SHP77 (cell line): ENCODE data around the gene B3GAT2.
A peak's percentile ranks its signal among the peaks of the same experiment; 100 is the strongest.

ENCODE experiments used
- DNase-seq, 2 experiments: peaks; one replicate each; lab custom pipeline; 2025; lab: John Stamatoyannopoulos, UW

Gene B3GAT2

DNA sequence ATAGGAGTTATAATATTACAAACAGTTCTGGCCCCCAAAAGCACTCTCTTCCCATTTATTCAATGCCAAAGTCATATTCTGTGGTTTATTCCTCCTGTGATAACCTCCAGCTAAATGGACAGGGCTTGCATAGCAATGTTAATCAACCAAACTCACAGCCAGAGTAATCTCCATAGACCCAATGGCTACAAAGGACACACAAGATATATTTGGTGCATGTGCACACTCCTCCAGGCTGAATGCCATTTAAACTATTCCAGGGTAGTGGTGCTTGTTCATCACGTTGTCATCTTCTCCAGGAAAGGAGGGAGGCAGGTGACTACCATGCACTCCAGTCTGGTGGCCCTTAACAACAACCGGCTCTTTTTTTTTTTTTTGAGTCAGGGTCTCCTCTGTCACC, 56.8 kb downstream of the B3GAT2 start:
- no peak for DNase-seq

DNA sequence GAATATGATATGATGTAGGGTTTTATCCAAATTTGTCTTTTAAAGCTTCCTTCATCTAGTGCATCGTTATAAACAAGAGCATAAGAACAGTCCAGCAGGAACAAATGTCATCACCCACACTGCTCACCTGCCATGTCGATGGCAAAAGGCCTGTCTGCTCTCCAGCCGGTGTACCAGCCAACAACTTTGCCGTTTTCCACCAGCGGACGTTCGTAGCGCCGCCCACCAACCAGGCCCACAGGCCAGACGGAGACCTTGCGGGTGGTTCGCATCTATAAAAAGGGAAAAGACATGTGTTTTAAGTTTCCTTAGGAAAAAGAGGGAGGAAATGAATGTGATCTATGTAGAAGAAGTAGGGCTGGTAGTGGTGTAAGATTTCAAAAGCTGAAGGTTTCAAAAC, 62.9 kb downstream of the B3GAT2 start:
- DNase-seq, result no peak

GRCh38 chr6:70889270-70889669, 67.6 kb downstream of the B3GAT2 start:
- DNase-seq, result no peak

GRCh38 chr6:70886661-70887060, 70.2 kb downstream of the B3GAT2 start:
- no peak for DNase-seq

- DNase-seq, result no peak
Measured at GRCh38 chr6:70886071-70886470, 70.8 kb downstream of the B3GAT2 start.

- peak; percentile 44 to 52 for DNase-seq
Measured at GRCh38 chr6:70884074-70884983, 72.5 kb downstream of the B3GAT2 start.

GRCh38 chr6:70879496-70879895, 77.4 kb downstream of the B3GAT2 start:
- no peak for DNase-seq

DNA sequence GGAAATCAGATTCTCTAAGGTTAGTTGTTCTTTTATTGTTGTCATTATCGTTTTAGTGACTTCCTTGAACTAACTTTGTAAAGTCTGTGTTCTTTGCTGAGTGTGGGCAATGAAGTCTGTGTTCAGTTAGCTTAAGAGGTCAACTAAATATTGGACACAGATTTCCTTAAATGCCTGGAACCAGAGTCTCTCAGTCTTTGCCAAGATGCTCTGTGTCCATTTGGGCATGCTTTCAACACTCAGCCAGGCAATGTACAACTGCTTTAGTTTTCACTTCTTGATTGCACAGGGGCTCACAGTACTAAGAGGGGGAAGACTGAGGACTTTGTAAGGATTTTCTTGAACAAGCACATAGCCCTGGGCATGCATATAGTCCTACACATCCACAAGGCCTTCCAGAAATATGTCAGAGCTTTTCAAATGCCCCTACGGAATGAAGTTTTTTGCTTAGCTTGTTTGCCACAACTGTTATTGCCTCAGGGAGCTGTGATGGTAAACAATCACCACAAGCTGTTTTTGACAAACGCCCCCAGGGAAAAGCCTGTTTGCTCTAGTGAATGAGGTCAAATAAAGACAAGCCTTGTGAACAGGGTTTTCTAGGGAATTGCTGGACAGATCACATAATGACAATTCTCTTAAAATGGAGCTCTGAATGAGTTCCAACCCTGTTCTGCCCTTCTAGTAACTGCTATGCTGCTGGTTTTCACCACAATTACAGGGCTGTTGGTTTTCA, 82.5 kb downstream of the B3GAT2 start:
- DNase-seq, result no peak

GRCh38 chr6:70872469-70872868, 84.4 kb downstream of the B3GAT2 start:
- DNase-seq, result no peak

- DNase-seq, result no peak
Measured at GRCh38 chr6:70864401-70864800, 92.5 kb downstream of the B3GAT2 start.

DNA sequence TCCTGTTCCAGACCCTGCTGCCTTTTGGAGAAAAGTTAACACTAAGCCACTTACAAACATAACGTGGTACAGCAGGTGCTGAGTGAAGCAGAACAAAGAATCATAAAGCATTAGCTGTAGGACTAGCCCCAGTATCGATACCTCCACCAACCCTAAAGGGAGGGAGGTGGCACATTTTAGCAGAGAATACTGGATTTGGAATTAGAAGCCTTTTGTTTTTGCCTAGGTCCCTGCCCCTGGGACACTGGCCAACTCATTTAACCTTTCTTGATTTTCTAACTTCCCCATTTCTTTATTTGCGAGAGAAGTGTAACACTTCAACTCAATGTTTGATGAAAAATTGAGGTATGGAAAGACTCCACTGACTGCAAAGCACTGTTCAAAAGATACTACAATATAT, 93.5 kb downstream of the B3GAT2 start:
- no peak for DNase-seq

DNA sequence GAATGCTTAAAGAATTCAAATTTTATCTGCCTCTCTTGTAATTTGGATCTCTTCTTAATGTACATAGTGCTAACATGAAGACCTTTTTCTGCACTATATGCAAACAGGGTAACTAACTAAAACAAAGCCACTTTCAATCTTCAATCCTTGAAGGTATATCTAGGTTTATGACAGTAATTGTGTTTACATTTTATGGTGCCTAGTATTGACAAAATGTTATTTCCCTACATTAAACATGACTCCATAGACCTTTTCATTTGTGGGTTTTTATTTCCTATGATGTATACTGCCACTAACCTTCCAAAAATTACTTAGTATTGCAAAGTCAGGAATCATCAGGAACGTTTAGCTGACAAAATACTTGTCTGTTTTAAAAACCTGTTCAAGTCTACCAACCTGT, 95.9 kb downstream of the B3GAT2 start:
- no peak for DNase-seq

GRCh38 chr6:70860045-70860444, 96.8 kb downstream of the B3GAT2 start:
- DNase-seq, result no peak

DNA sequence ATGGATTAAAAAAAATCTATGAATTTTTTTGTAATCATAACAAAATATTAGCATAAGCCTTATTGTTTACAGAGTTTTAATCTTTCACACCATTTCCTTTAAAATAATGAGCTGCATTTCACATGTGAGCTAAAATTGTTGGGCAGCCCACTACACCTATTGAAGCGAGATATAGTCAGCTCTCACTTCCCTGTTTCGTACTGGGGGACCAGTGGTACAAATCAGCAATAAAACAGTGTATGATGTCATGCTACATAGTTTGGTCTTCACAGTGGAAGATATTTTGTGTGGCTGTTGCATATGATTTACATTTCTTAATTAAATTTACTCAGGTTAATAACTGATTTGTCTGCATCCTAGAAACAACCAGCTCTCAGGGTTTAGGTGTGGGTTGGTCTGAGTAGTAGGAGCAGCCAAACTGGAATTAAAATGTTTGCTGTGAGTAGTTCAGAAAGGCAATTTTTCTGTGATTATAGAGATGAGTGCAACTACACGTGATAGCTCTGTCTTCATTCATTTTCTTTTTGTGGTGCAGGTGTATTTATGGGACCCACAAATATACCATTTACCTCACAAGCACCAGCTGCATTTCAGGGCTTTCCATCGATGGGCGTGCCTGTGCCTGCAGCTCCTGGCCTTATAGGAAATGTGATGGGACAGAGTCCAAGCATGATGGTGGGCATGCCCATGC, 99.3 kb downstream of the B3GAT2 start:
- no peak for DNase-seq

GRCh38 chr6:70852667-70853246, 104.1 kb downstream of the B3GAT2 start:
- no peak for DNase-seq

- no peak for DNase-seq
Measured at GRCh38 chr6:70849348-70850069, 107.4 kb downstream of the B3GAT2 start.

DNA sequence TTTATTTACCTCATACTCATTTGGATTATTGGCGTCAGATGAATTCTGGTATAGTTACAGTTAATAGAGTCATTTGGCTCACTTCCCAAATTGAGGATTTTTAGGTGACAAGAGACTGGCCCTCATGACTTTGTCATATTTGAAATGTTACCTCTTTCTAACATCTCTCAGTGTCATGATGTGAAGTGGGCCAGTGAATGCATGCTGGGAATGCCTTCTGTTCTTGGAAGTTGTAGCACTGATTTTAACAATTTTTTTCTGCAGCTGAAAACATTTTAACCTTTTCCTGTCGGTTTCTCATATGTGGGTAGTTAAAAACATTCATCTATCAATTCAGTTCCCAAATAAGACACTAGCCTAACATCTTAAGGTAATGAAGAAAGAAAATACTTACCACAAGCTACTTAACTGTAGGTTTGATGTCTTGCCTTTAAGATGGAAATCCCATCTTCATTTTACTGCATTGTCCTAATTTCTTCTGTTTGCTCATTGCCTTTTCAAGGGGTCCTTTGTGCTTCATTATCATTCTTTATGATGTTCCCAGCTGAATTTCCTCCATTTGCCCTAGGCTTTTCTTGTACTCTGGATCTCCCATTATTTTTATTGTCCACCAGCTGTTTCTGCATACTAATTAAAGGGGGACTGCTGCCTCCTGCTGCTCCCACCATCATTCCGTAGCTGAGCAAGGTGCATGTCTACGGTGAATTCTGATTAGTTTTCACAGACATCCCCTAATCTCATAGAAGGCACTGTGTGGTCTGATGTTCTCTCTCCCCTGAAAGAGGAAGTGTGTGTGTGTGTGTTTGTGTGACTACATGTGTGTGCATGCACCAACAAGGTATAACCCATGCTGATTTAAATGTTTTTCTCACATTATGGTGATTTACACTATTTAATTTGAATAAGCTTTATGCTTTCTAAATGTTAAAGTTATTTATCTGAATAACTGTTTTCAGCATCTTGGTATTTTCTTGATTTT, 109.5 kb downstream of the B3GAT2 start:
- DNase-seq, result no peak

DNA sequence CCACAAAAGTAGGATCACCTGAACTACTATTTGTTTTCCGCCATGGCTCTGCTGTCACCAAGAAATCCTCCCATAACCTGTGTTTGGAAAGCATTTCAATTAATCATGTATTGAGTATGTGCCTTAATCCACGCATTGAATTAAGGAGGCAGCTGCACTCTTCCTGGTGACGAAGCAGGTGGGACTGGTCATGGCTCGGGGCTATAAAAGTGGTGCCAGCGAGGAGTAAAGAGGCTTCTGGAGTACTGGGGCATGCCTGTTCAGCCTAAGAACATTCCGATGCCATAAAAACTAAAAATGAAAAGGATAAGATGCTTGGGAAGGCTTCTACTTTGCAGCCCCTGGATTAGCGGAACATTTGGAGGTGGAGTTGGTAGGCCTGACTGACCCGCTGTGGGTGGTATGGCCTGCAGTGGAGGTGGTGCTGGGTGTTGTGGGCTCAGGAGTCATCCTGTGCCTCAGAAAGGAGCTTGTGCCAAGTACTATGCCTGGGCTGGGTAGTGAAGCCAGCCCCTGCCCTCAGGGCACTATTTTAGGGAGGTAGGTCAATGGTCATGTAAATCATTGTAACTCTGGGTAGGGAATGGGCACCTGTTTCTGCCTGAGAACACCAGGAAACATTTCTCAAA, 110.5 kb downstream of the B3GAT2 start:
- peak; percentile 11 to 17 for DNase-seq

GRCh38 chr6:70844301-70844700, 112.6 kb downstream of the B3GAT2 start:
- DNase-seq, result no peak
